Stimulated activated naive B cell treated with anti-CD40 and anti-IgM and Interleukin-4, amounts not matched to agents 10 μg/mL and 1 μg/mL and 100 μg/mL, for 72 hours (primary cell): ENCODE data around the gene COPA.

Experiments used
- ATAC-seq, 2 donors: fragments of 150-1000 bp; cut with Tn5 transposase; replicated peaks; 2 replicates each; pipeline ENCODE4 v1.10.0; 2021; ENCODE audit warnings: moderate library complexity in 1 of 2
- DNase-seq: peaks from one replicate; pipeline ENCODE4 v3.0.0; 2021
- H3K27ac Mint-ChIP-seq: one replicate; pipeline ENCODE4 v1.8.0; 2022; ENCODE audit warnings: mild to moderate bottlenecking, mixed read lengths
- H3K27me3 Mint-ChIP-seq, 2 donors: one replicate each; pipeline ENCODE4 v1.8.0; 2022; ENCODE audit warnings: mixed read lengths in 2 of 2
- H3K36me3 Mint-ChIP-seq, 2 donors: one replicate each; pipeline ENCODE4 v1.8.0; 2022; ENCODE audit warnings: mixed read lengths in 2 of 2, mild to moderate bottlenecking in 1 of 2
- H3K4me1 Mint-ChIP-seq, 2 donors: one replicate each; pipeline ENCODE4 v1.8.0; 2022; ENCODE audit warnings: mixed read lengths in 2 of 2, mild to moderate bottlenecking in 1 of 2
- H3K4me3 Mint-ChIP-seq, 2 donors: one replicate each; pipeline ENCODE4 v1.8.0; 2022; ENCODE audit warnings: mild to moderate bottlenecking in 2 of 2, mixed read lengths in 2 of 2, moderate library complexity in 1 of 2
- H3K9me3 Mint-ChIP-seq, 2 donors: one replicate each; pipeline ENCODE4 v1.8.0; 2022; ENCODE audit warnings: mixed read lengths in 2 of 2, mild to moderate bottlenecking in 1 of 2

COPA gene

GRCh38 chr1:160260406-160261382, 82.4 kb downstream of the COPA start:
- H3K4me3 Mint-ChIP-seq: peak overlapping the region; percentile 95 to 96
- ATAC-seq (no peak), DNase-seq (no peak)
- peaks cover 17 to 27% of the 10 kb centered on the region in 2 donors for H3K36me3 Mint-ChIP-seq
- H3K4me1 Mint-ChIP-seq: peaks cover 17 to 35% of the 10 kb centered on the region in 2 donors
- no peaks in the 10 kb centered on the region for H3K9me3 Mint-ChIP-seq
- H3K27ac Mint-ChIP-seq: peak overlapping the region; percentile 32
- no peaks in the 10 kb centered on the region for H3K27me3 Mint-ChIP-seq

GRCh38 chr1:160258177-160258798, 84.8 kb downstream of the COPA start:
- ATAC-seq (no peak), DNase-seq (no peak)
- peaks cover 17 to 34% of the 10 kb centered on the region in 2 donors for H3K36me3 Mint-ChIP-seq
- no peaks in the 10 kb centered on the region for H3K9me3 Mint-ChIP-seq
- no peak overlapping the region for H3K4me3 Mint-ChIP-seq
- H3K27ac Mint-ChIP-seq: no peak overlapping the region
- H3K27me3 Mint-ChIP-seq: no peaks in the 10 kb centered on the region
- peaks cover 13 to 25% of the 10 kb centered on the region in 2 donors for H3K4me1 Mint-ChIP-seq

- Mint-ChIP-seq H3K9me3 (no peaks in the 10 kb centered on the region), H3K4me1 (peaks cover 10 to 24% of the 10 kb centered on the region in 2 donors), H3K27me3 (no peaks in the 10 kb centered on the region), H3K36me3 (peaks cover 21 to 40% of the 10 kb centered on the region in 2 donors), H3K27ac (no peak overlapping the region), H3K4me3 (no peak overlapping the region)
- no peak for ATAC-seq
- DNase-seq: no peak
Measured at GRCh38 chr1:160257411-160258015, 85.5 kb downstream of the COPA start.

- H3K4me3 Mint-ChIP-seq: no peak overlapping the region
- no peak for DNase-seq
- no peak overlapping the region for H3K27ac Mint-ChIP-seq
- ATAC-seq: no peak
- H3K27me3 Mint-ChIP-seq: no peaks in the 10 kb centered on the region
- peaks cover 10 to 27% of the 10 kb centered on the region in 2 donors for H3K4me1 Mint-ChIP-seq
- no peaks in the 10 kb centered on the region for H3K9me3 Mint-ChIP-seq
- H3K36me3 Mint-ChIP-seq: peaks cover 19 to 39% of the 10 kb centered on the region in 2 donors
Measured at GRCh38 chr1:160256396-160257046, 86.5 kb downstream of the COPA start.

GRCh38 chr1:160255781-160256300, 87.2 kb downstream of the COPA start:
- no peaks in the 10 kb centered on the region for H3K9me3 Mint-ChIP-seq
- peaks cover 8 to 25% of the 10 kb centered on the region in 2 donors for H3K4me1 Mint-ChIP-seq
- peaks cover 18 to 38% of the 10 kb centered on the region in 2 donors for H3K36me3 Mint-ChIP-seq
- no peak overlapping the region for H3K27ac Mint-ChIP-seq
- H3K4me3 Mint-ChIP-seq: no peak overlapping the region
- ATAC-seq (no peak), DNase-seq (no peak)
- no peaks in the 10 kb centered on the region for H3K27me3 Mint-ChIP-seq

GRCh38 chr1:160251687-160252526, 91.1 kb downstream of the COPA start:
- no peak overlapping the region for H3K4me3 Mint-ChIP-seq
- H3K27ac Mint-ChIP-seq: peak overlapping the region; percentile 5
- H3K4me1 Mint-ChIP-seq: peaks cover 2 to 8% of the 10 kb centered on the region in 2 donors
- DNase-seq (peak; percentile 9), ATAC-seq (peak; percentile 93 to 95)
- H3K36me3 Mint-ChIP-seq: peaks cover 8 to 20% of the 10 kb centered on the region in 2 donors
- H3K27me3 Mint-ChIP-seq: no peaks in the 10 kb centered on the region
- H3K9me3 Mint-ChIP-seq: no peaks in the 10 kb centered on the region

- Mint-ChIP-seq H3K27ac (no peak overlapping the region), H3K27me3 (no peaks in the 10 kb centered on the region), H3K9me3 (no peaks in the 10 kb centered on the region), H3K4me3 (no peak overlapping the region), H3K4me1 (peaks cover 6 to 8% of the 10 kb centered on the region in 2 donors), H3K36me3 (peaks cover 10 to 24% of the 10 kb centered on the region in 2 donors)
- ATAC-seq: no peak
- DNase-seq: no peak
Measured at GRCh38 chr1:160251011-160251410, 92.0 kb downstream of the COPA start.

- Mint-ChIP-seq H3K4me1 (peaks cover 5 to 9% of the 10 kb centered on the region in 2 donors), H3K27ac (no peak overlapping the region), H3K9me3 (no peaks in the 10 kb centered on the region), H3K27me3 (no peaks in the 10 kb centered on the region), H3K4me3 (no peak overlapping the region), H3K36me3 (peaks cover 12 to 29% of the 10 kb centered on the region in 2 donors)
- ATAC-seq (no peak), DNase-seq (no peak)
Measured at GRCh38 chr1:160247053-160247452, 96.0 kb downstream of the COPA start.

- H3K36me3 Mint-ChIP-seq: peaks cover 12 to 28% of the 10 kb centered on the region in 2 donors
- ATAC-seq (no peak), DNase-seq (no peak)
- no peaks in the 10 kb centered on the region for H3K9me3 Mint-ChIP-seq
- H3K27me3 Mint-ChIP-seq: no peaks in the 10 kb centered on the region
- no peak overlapping the region for H3K4me3 Mint-ChIP-seq
- H3K27ac Mint-ChIP-seq: no peak overlapping the region
- H3K4me1 Mint-ChIP-seq: peaks cover 5 to 9% of the 10 kb centered on the region in 2 donors
Measured at GRCh38 chr1:160245434-160245833, 97.6 kb downstream of the COPA start.

GRCh38 chr1:160244209-160244608, 98.8 kb downstream of the COPA start:
- Mint-ChIP-seq H3K4me1 (peaks cover 5 to 8% of the 10 kb centered on the region in 2 donors), H3K27me3 (no peaks in the 10 kb centered on the region), H3K27ac (no peak overlapping the region), H3K36me3 (peaks cover 22 to 39% of the 10 kb centered on the region in 2 donors), H3K9me3 (no peaks in the 10 kb centered on the region), H3K4me3 (no peak overlapping the region)
- ATAC-seq (no peak), DNase-seq (no peak)

- H3K9me3 Mint-ChIP-seq: no peaks in the 10 kb centered on the region
- H3K4me3 Mint-ChIP-seq: no peak overlapping the region
- H3K4me1 Mint-ChIP-seq: peaks cover 5 to 8% of the 10 kb centered on the region in 2 donors
- peak overlapping the region; percentile 77 for H3K27ac Mint-ChIP-seq
- no peak for DNase-seq
- peaks cover 25 to 41% of the 10 kb centered on the region in 2 donors for H3K36me3 Mint-ChIP-seq
- no peaks in the 10 kb centered on the region for H3K27me3 Mint-ChIP-seq
- ATAC-seq: no peak
Measured at GRCh38 chr1:160243767-160244166, 99.3 kb downstream of the COPA start.

- H3K36me3 Mint-ChIP-seq: peaks cover 29 to 44% of the 10 kb centered on the region in 2 donors
- no peak overlapping the region for H3K27ac Mint-ChIP-seq
- ATAC-seq: no peak
- peaks cover 12 to 23% of the 10 kb centered on the region in 2 donors for H3K4me1 Mint-ChIP-seq
- H3K9me3 Mint-ChIP-seq: no peaks in the 10 kb centered on the region
- no peak overlapping the region for H3K4me3 Mint-ChIP-seq
- DNase-seq: no peak
- no peaks in the 10 kb centered on the region for H3K27me3 Mint-ChIP-seq
Measured at GRCh38 chr1:160239582-160240299, 103.3 kb downstream of the COPA start.
